GM19043 (cell line): ENCODE results near the gene RBM3.
A peak's percentile ranks its signal among the peaks of the same experiment; 100 is the strongest.
"Not testable (repeated sequence)": the region's sequence is repeated elsewhere in the genome, so short reads cannot be mapped to it uniquely, and the experiment has no call there.

ENCODE experiments used
- ATAC-seq: cut with Tn5 transposase; IDR thresholded peaks from one replicate; pipeline ENCODE4 v1.9.1; 2021; ENCODE audit warnings: low read depth; ENCODE audit not compliant: unreplicated experiment

The RBM3 gene

DNA sequence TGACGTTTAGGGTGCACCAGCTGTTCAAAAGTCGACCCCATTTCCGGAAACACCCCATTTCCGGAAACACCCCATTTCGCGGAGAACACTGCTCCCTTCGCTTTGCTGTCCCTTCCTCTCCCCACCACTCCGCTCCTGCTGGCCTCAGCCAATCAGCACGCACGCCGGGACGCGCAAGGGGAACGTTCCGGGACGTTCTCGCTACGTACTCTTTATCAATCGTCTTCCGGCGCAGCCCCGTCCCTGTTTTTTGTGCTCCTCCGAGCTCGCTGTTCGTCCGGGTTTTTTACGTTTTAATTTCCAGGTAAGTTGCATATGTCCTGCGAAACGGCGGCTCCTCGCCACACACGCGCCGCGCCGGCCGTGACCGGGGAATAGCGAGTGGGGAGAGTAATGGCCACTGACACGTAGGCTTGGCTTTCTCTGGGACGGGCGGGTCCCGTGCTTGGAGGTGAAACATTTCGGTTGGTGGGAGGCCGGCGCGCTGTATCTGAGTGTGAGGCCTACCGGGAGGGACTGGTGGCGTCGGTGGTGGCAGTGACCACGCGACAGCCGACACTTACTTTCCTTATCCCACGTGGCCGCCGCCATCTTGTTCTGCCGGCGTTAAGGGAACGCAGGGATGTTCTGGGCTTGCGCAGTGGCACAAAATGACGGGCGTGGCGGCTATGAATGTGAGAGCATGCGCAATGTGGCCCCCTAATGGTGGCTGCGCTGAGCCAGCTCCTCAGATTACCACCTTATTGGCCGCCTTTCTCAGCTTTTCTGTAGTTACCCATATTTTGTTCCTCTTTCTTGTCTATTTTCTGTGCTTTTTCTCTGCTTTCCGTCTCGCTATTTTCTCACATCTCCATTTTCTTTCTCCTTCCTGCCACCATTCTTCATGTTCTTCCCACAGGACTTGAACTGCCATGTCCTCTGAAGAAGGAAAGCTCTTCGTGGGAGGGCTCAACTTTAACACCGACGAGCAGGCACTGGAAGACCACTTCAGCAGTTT is at the start of gene RBM3:
RBM3 (plus strand) TSS at position 215 of the 997 bp plus-strand sequence; CDS start at position 912, 697 bp downstream.
- ATAC-seq: peak; percentile 76

DNA sequence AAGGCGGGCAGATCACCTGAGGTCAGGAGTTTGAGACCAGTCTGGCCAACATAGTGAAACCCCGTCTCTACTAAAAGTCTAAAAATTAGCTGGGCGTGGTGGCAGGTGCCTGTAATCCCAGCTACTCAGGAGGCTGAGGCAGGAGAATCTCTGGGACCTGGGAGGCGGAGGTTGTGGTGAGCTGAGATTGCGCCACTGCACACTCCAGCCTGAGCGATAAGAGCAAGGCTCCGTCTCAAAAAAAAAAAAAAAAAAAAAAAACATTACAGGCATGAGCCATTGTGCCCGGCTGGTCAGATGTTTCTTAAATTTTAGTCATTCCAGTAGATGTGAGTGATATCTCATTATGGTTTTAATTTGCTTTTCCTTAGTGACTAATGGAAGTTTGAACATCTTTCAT is 48.4 kb upstream of the RBM3 start:
- not testable (repeated sequence) for ATAC-seq

DNA sequence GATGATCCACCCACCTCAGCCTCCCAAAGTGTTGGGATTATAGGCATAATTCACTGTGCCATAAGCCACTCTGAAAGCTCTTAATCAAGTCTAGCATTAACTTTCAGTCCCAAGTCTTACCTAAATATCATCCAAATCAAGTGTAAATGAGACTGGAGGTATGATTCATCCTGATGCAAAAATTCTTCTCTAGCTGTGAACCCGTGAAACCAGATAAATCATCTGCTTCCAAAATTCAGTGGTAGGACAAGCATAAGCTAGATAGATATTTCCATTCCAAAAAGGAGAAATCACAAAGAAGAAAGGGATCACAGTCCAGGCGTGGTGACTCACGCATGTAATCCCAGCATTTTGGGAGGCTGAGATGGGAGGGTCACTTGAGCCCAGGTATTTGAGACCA is 43.5 kb upstream of the RBM3 start:
- no peak for ATAC-seq

DNA sequence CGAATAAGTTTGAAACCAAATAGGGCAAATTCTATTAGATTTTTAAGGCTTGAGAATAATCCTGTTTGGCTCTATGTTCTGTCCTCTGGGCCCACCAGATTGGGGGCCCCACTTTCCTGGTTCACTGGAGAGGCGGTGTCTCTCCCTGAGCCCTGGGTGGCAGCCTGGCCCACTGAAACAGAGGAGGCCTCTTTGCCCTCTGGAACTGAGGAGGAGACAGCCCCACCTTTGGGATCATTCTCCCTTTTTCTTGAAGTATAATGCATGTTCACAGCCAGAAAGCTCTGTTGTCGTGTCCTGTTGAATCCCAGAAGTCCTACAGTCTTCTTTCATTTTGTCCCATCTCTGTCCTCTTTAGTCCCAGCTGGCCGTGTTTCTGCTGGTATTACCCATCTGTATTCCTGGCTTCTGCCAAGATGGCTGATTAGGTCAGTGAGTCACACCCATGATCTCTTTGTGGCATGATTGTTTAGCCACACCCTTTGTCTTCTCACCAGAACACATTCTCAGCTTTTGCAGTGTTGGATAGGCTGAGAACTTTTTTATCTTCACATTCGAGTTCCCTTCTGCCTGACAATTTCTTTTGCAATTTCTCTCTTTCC is 42.8 kb upstream of the RBM3 start:
- ATAC-seq: no peak

DNA sequence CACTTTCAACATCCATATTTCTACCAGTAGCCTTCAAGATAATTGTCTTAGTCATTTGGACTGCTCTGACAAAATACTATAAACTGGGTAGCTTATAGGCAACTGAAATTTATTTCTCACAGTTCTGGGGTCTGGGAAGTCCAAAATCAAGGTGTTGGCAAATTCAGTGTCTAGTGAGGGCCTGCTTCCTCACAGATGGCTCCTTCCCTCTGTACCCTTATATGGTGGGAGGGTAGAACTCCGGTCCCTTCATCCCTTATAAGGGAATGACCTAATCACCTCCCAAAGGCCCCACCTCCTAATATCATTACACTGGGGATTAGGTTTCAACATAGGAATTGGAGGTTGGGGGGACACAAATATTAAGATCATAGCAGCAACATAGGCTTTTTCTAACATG is 42.1 kb upstream of the RBM3 start:
- ATAC-seq: no peak

DNA sequence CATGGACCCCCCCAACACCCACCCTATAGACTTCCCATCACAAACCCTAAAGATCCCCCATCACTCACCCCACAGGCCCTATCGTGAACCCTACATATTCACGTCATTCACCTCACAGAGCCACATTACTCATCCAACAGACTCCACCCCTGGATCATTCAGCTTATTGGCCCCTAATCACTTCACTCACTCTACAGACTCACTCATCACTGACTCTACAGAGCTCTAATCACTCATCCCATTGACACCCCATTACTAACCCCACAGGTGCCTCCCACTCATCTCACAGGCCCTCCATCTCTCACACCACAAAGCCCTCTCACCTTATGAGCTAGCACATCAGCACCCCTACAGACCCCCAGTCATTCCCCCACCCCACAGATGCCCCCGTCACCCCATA is 41.1 kb upstream of the RBM3 start:
- no peak for ATAC-seq

DNA sequence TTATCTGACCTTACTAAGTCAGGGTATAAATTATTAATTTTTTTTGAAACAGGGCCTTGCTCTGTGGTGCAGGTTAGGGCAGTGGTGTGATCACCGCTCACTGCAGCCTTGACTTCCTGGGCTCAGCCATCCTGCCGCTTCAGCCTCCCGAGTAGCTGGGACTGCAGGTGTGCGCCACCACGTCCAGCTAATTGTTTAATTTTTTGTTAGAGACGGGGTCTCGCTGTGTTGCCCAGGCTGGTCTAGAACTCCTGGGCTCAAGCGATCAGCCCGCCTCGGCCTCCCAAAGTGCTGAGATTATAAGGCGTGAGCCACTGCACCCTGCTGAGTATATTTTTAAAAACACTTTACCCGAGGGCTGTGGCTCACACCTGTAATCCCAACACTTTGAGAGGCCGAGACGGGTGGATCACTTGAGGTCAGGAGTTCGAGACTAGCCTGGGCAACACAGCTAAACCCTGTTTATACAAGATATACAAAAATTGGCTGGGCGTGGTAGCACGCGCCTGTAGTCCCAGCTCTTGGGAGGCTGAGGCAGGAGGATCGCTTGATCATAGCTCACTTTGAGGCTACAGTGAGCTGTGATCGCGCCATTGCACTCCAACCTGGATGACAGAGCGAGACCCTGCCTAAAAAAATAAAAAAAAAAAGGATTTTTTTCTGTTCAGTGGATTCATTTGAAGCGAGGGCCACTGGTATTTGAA is 35.5 kb upstream of the RBM3 start:
- ATAC-seq: no peak

DNA sequence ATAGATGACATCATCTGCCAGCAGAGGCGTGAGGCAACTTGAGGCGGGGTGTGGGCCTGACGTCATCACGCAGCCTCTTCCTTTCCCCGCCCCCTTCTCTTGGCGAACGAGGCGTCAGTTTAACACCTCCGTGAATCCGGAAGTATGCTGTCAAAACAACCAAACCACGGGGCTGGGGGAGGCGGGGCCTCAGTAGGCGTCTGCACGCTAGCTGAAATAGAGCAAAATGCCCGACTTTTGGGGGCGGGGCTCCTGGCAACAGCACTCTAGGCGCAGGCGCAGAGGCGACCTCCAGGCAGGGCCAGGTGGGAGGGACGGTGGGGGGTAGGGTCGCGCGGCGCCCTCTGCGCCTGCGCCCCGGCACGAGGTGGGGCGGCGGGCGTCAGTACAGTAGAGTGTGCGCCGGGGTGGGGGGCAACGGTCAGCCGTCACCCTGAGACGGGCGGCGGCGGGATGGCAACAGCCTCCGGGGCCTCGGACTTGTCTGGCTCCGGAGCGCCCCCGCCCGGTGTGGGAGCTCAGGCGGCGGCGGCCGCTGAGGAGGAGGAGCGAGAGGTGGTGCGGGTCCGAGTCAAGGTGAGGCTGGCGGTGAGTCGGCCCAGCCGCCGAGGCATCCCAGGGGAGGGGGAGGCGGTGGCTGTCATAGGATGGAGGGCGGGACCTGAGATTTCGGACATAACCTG is 34.8 kb upstream of the RBM3 start, which contains the start of gene TBC1D25:
TBC1D25 (plus strand) TSS at position 370 of the 683 bp plus-strand sequence; CDS start at position 454, 84 bp downstream.
- peak; percentile 82 for ATAC-seq

DNA sequence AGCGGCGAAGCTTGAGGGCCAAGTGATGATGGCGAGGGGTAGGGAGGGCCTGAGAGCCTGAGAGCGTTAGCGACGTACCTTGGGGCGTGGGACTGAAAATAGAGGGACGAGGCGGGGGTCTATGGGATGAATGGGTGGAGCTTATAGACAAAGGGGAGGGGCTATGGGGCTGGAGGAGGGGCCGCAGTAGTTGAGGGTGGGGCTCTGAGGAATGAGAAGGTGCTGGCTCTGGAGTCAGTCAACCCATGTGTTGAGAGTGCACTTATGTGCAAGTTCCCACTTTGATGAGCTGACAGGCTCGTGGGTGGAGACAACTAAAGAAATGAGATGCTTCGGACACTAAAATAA is 34.3 kb upstream of the RBM3 start:
- peak; percentile 29 for ATAC-seq

DNA sequence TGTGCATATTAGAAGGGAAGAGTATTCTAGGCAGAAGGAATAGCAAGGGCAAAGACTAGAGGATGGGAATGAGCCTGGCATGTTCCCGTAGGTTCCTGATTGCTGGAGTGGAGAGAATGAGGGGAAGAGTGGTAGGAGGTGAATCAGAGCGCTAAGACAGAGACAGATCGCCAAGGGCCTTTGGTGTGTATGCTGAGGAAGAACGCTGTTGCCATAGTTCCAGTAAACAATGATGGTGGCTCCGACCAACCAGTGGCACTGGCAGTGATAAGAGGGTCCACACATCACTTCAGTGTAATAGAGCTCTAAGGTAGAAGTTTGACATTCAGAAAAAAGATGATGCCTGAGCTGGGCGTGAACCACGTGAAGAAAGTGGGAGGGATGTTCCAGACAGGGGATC is 33.8 kb upstream of the RBM3 start:
- ATAC-seq: no peak

DNA sequence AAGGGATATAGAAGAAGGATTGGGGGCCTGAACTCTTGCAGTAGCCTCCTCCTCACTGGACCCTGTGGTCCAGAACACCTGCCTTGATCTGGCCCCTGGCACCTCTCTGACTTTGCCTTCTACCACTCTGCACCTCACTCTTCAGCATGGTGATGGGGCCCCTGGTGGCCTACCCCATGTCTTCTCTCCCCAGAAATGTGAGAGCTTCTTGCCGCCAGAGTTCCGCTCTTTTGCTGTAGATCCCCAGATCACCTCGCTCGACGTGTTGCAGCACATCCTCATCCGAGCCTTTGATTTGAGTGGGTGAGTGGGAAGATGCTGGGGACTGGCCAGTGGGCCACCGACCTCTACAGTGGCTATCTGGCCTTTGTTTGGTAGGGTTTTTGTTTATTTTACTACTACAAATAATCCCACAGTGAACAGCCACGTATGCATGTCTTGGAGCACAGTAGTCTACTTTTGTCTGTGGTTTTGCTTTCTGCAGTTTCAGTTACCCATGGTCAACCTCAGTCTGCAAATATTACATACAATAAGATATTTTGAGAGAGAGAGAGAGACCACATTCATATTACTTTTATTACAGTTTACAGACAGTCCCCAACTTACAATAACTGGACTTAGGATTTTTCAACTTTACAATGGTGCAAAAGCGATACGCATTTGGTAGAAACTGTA is 33.0 kb upstream of the RBM3 start:
- no peak for ATAC-seq

DNA sequence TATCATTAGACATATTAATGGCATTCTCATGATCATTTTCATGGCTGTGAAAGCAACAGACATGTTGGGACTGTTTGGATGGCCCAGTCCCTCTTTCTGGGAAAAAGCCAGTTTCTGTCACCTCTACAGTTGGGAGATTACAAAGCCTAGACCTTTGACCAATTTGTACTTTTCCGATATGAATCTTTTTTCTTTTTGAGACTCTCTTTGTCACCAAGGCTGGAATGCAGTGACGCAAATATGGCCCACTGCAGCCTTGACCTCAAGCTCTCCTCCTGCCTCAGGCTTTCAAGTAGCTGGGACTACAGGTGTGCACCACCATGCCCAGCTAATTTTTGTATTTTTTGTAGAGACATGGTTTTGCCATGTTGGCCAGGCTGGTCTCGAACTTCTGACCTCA is 25.4 kb upstream of the RBM3 start:
- ATAC-seq: no peak

DNA sequence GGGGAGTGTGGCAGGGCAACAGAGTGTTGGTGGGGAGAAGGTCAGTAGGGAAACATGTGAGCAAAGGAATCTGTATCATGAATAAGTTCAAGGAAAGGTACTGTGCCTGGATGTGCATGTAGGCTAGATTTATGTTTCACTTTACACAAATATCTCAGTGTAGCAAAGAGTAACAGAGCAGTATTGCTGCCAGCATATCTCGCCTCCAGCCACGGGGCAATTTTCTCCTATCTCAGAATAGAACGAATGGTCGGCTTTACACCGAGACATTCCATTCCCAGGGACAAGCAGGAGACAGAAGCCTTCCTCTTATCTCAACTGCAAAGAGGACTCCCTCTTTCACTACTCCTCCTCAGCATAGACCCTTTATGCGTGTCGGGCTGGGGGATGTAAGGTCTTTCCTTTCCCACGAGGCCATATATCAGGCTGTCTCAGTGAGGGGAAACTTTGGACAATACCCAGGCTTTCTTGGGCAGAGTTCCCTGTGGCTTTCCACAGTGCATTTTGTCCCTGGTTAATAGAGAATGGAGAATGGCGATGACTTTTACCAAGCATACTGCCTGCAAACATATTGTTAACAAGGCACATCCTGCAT is 18.5 kb upstream of the RBM3 start:
- ATAC-seq: not testable (repeated sequence)

DNA sequence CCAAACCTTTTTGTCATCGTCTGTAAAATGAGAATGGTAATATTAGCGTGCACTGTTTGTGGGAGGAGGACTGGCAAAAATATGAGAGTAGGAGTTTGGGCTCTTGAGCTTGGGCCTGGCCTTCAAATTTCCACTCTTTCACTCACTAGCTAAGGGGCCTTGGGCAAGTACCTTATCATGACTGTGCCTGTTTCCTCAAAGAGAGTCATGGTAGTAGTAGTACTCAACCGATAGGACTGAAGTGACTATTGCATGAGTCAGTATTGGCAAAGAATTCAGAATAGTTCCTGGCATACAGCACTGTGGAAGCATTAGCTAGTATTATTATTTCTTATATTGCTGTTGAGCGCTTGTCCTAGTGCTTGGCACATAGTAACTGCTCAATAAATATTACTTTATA is 16.0 kb upstream of the RBM3 start:
- no peak for ATAC-seq

DNA sequence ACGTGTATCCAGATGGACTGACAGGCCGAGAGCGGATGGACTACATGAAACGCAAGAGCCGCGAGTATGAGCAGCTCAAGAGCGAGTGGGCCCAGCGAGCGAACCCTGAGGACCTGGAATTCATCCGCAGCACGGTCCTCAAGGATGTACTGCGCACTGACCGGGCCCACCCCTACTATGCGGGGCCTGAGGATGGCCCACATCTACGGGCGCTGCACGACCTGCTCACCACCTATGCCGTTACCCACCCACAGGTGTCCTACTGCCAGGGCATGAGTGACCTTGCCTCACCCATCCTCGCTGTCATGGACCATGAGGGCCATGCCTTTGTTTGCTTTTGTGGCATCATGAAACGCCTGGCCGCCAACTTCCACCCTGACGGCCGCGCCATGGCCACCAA is 14.6 kb upstream of the RBM3 start:
- no peak for ATAC-seq

DNA sequence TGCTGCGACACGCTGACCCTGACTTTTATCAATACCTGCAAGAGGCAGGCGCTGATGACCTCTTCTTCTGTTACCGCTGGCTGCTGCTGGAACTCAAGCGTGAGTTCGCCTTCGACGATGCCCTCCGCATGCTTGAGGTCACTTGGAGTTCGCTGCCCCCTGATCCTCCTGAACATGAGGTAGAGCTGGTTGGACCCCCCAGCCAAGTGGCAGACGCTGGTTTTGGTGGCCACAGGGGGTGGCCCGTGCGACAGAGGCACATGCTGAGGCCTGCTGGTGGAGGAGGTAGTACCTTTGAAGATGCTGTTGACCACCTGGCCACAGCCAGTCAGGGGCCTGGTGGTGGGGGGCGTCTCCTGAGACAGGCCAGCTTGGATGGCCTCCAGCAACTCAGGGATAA is 14.2 kb upstream of the RBM3 start:
- ATAC-seq: no peak

DNA sequence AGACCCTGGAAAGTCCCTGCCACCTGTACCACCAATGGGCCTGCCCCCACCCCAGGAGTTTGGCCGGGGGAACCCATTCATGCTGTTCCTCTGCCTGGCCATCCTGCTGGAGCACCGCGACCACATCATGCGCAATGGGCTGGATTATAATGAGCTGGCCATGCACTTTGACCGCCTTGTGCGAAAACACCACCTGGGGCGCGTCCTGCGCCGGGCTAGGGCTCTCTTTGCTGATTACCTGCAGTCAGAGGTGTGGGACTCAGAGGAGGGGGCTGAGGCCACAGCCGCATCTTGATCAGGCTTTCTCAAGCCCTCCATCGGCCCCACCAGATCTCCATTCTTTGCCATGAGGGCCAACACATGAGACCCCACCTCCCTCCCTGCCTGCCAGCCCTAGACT is 13.6 kb upstream of the RBM3 start:
- no peak for ATAC-seq

DNA sequence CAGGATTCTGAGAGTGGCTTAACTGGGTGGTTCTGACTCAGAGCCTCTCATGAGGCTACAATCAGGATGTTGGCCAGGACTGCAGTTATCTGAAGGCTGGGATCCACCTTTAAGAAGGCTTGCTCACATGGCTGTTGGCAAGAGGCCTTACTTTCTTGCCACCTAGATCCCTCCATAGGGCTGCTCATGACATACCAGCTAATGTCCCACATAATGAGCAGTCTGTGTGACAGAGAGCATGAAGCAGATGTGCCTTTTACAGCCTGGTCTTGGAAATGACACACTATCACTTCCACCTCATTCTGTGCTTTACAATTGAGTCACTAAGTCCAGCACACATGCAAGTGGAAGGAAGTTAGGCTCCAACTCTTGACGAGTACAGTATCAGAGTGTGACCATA is 4.3 kb upstream of the RBM3 start:
- peak; percentile 41 for ATAC-seq

DNA sequence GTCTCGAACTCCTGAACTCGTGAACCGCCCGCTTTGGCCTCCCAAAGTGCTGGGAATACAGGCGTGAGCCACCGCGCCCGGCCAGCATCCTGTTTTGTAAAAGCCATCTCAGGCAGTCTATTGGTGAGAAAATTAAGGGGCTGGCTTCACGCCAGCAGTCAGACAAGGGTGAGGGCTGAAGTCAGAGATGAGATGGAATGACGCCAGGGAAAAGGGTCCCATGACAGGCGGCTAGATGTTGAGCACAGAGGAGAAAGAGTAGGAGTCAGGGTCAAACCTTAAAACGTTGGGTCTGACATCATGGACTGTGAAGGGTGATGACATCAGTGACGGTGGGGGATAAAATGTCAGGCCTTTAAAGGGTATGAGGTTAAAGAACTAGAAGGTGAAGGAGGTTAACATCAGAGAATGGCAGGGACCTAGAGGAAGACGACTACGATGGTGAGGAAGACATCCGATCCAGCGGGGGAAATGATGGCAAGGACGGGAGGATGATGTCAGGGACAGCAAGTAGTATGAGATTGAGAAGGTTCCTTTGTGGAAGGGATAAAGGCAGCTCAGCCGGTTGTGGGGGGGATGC is 504 bp upstream of the RBM3 start:
- no peak for ATAC-seq
